Endodermal cell (in vitro differentiated cells): Measurements from ENCODE around the gene TCF4. TPM values are rescaled to one million over a fixed set of nuclear protein-coding genes. Genes with fewer than 3 reads are reported as not detected.

Experiments
- DNase-seq: peaks from one replicate; pipeline ENCODE4 v3.0.0-alpha.2; 2017
- H3K27ac ChIP-seq: 2 replicates; pipeline ENCODE4 v1.5.1; 2013; ENCODE audit warnings: mild to moderate bottlenecking, low read depth, low read length, moderate library complexity
- H3K27me3 ChIP-seq: 2 replicates; pipeline ENCODE4 v1.6.1; 2013; ENCODE audit warnings: mild to moderate bottlenecking, low read length, moderate library complexity; ENCODE audit not compliant: insufficient read depth, control insufficient read depth, poor library complexity, severe bottlenecking
- H3K36me3 ChIP-seq: 2 replicates; pipeline ENCODE4 v1.7.0; 2013; ENCODE audit warnings: mild to moderate bottlenecking, low read length, moderate library complexity; ENCODE audit not compliant: control insufficient read depth, insufficient read depth
- H3K4me1 ChIP-seq: one replicate; pipeline ENCODE4 v1.7.0; 2013; ENCODE audit warnings: low read length; ENCODE audit not compliant: control insufficient read depth, insufficient read depth
- H3K4me3 ChIP-seq: 2 replicates; pipeline ENCODE4 v1.5.1; 2013; ENCODE audit warnings: mild to moderate bottlenecking, low read length, moderate library complexity
- H3K9ac ChIP-seq: 2 replicates; pipeline ENCODE4 v1.6.1; 2013; ENCODE audit warnings: mild to moderate bottlenecking, low read length, moderate library complexity; ENCODE audit not compliant: poor library complexity, severe bottlenecking; ENCODE audit errors: extremely low read depth
- H3K9me3 ChIP-seq: 2 replicates; pipeline ENCODE4 v1.6.1; 2013; ENCODE audit warnings: mild to moderate bottlenecking, low read length, moderate library complexity; ENCODE audit not compliant: control insufficient read depth
- H3K27ac Mint-ChIP-seq: 2 replicates; pipeline ENCODE4 v1.8.0; 2020; ENCODE audit warnings: mixed read lengths
- H3K27me3 Mint-ChIP-seq: 2 replicates; pipeline ENCODE4 v1.8.0; 2021; ENCODE audit warnings: mild to moderate bottlenecking, mixed read lengths; ENCODE audit not compliant: insufficient read depth
- H3K36me3 Mint-ChIP-seq: 2 replicates; pipeline ENCODE4 v1.8.0; 2020; ENCODE audit warnings: low read depth, mixed read lengths
- H3K4me1 Mint-ChIP-seq: 2 replicates; pipeline ENCODE4 v1.8.0; 2020; ENCODE audit warnings: mixed read lengths
- H3K4me3 Mint-ChIP-seq: 2 replicates; pipeline ENCODE4 v1.8.0; 2020; ENCODE audit warnings: mild to moderate bottlenecking, moderate library complexity, mixed read lengths
- H3K9me3 Mint-ChIP-seq: 2 replicates; pipeline ENCODE4 v1.8.0; 2020; ENCODE audit warnings: mild to moderate bottlenecking, mixed read lengths
- CTCF ChIP-seq: fragments of 200-600 bp; sonication (generic); conservative IDR thresholded peaks from 2 replicates; pipeline ENCODE4 v1.5.0; 2021; ENCODE audit warnings: antibody characterized with exemption, mild to moderate bottlenecking
- WGBS, 2 experiments: methylation state at CpG; one replicate each; pipeline versions ENCODE4 v1.1.5 to v1.1.7; 2013; ENCODE audit warnings: missing lambda C conversion rate in 2 of 2, mixed read lengths in 1 of 2; ENCODE audit not compliant: insufficient coverage in 1 of 2, insufficient read length in 1 of 2; 5-methylcytosine and 5-hydroxymethylcytosine counted together
- total RNA-seq, 2 donors: library from RNA; stranded (reverse); fragmentation: NEBNext Ultra II Directional in 1 of 2; extraction: Animal tissue kit (Norgen Biotek cat#: 25700) in 1 of 2; gene quantifications; 2 replicates in 1 of 2; 3 replicates in 1 of 2; pipeline ENCODE4 v1.2.1, GENCODE V29; 2021

TCF4 gene
- total RNA-seq, 2 donors from 2014 or later, result 40.4 to 58.5 TPM

GRCh38 chr18:55362303-55362702, 225.7 kb downstream of the TCF4 start:
- no peaks in the 10 kb centered on the region for H3K9me3 Mint-ChIP-seq
- no peak overlapping the region for H3K4me3 Mint-ChIP-seq
- no peak for TF ChIP-seq CTCF
- no peaks in the 10 kb centered on the region for H3K36me3 Mint-ChIP-seq
- no peaks in the 10 kb centered on the region for H3K27me3 Mint-ChIP-seq
- no peak for DNase-seq
- H3K4me3 ChIP-seq, result no peak overlapping the region
- H3K4me1 Mint-ChIP-seq, result no peaks in the 10 kb centered on the region
- 83 to 99% methylated on average over 2 to 3 of the region's 3 CpGs for WGBS, 2 experiments
- H3K36me3 ChIP-seq, result no peaks in the 10 kb centered on the region
- H3K27ac ChIP-seq, result no peak overlapping the region
- H3K9me3 ChIP-seq, result no peaks in the 10 kb centered on the region
- no peak overlapping the region for H3K9ac ChIP-seq
- no peak overlapping the region for H3K27ac Mint-ChIP-seq
- no peaks in the 10 kb centered on the region for H3K27me3 ChIP-seq
- no peaks in the 10 kb centered on the region for H3K4me1 ChIP-seq

GRCh38 chr18:55361492-55362250, 226.3 kb downstream of the TCF4 start:
- no peaks in the 10 kb centered on the region for H3K36me3 ChIP-seq
- TF ChIP-seq CTCF, result no peak
- H3K4me1 ChIP-seq, result no peaks in the 10 kb centered on the region
- no peaks in the 10 kb centered on the region for H3K4me1 Mint-ChIP-seq
- H3K4me3 Mint-ChIP-seq, result no peak overlapping the region
- H3K27ac ChIP-seq, result no peak overlapping the region
- 90 to 94% methylated on average over 3 of the region's 3 CpGs for WGBS, 2 experiments
- no peak overlapping the region for H3K27ac Mint-ChIP-seq
- no peak overlapping the region for H3K4me3 ChIP-seq
- H3K9me3 ChIP-seq, result no peaks in the 10 kb centered on the region
- H3K36me3 Mint-ChIP-seq, result no peaks in the 10 kb centered on the region
- no peaks in the 10 kb centered on the region for H3K27me3 ChIP-seq
- no peak overlapping the region for H3K9ac ChIP-seq
- no peak for DNase-seq
- no peaks in the 10 kb centered on the region for H3K9me3 Mint-ChIP-seq
- H3K27me3 Mint-ChIP-seq, result no peaks in the 10 kb centered on the region

- no peaks in the 10 kb centered on the region for H3K4me1 ChIP-seq
- Mint-ChIP-seq H3K9me3 (no peaks in the 10 kb centered on the region), H3K4me1 (peaks cover 4% of the 10 kb centered on the region), H3K27me3 (no peaks in the 10 kb centered on the region), H3K36me3 (no peaks in the 10 kb centered on the region), H3K27ac (no peak overlapping the region), H3K4me3 (no peak overlapping the region)
- H3K9me3 ChIP-seq, result no peaks in the 10 kb centered on the region
- no peak for DNase-seq
- no peaks in the 10 kb centered on the region for H3K27me3 ChIP-seq
- no peak overlapping the region for H3K27ac ChIP-seq
- no peak for TF ChIP-seq CTCF
- no peak overlapping the region for H3K4me3 ChIP-seq
- 93 to 100% methylated on average over 1 of the region's 1 CpG for WGBS, 2 experiments
- H3K9ac ChIP-seq, result no peak overlapping the region
- H3K36me3 ChIP-seq, result no peaks in the 10 kb centered on the region
Measured at GRCh38 chr18:55360061-55360460, 227.9 kb downstream of the TCF4 start.
